Gastroesophageal sphincter (tissue), 4 donors: ENCODE data around the gene IFTAP. TPM values are rescaled to one million over a fixed set of nuclear protein-coding genes. Genes with fewer than 3 reads are reported as not detected.

Source experiments
- ATAC-seq: fragments of 150-250 bp; one replicate; pipeline ENCODE4 v1.9.1; 2016; ENCODE audit warnings: mild to moderate bottlenecking, moderate library complexity
- H3K27ac ChIP-seq, 4 donors: fragments of 200-600 bp; sonication (generic) in 3 of 4; 1 replicate in 3 of 4; 2 replicates in 1 of 4; pipeline ENCODE4 v1.5.1; 2016 to 2019
- H3K27me3 ChIP-seq: fragments of 200-600 bp; sonication (generic); one replicate; pipeline ENCODE4 v1.5.1; 2019
- H3K36me3 ChIP-seq, 2 donors: fragments of 200-600 bp; sonication (generic); one replicate each; pipeline ENCODE4 v1.5.1; 2019; ENCODE audit warnings: control low read depth in 1 of 2
- H3K4me1 ChIP-seq, 3 donors: fragments of 200-600 bp; sonication (generic); 1 replicate in 2 of 3; 2 replicates in 1 of 3; pipeline ENCODE4 v1.5.1; 2016 to 2019; ENCODE audit warnings: control low read depth in 2 of 3
- H3K4me3 ChIP-seq, 2 donors: fragments of 200-600 bp; sonication (generic); one replicate each; pipeline ENCODE4 v1.5.1; 2019; ENCODE audit warnings: mild to moderate bottlenecking in 1 of 2, moderate library complexity in 1 of 2
- H3K9me3 ChIP-seq, 3 donors: fragments of 200-600 bp; sonication (generic); one replicate each; pipeline ENCODE4 v1.5.1; 2017 to 2019; ENCODE audit warnings: control low read depth in 2 of 3
- EP300 ChIP-seq: sonication (generic); formaldehyde crosslinking; IDR thresholded peaks from one replicate; pipeline ENCODE4 v1.6.1; 2017; ENCODE audit warnings: antibody characterized with exemption, mild to moderate bottlenecking
- POLR2A ChIP-seq, 2 donors: fragments of 450-650 bp; IDR thresholded peaks; one replicate each; pipeline ENCODE4 v1.6.1; 2017; ENCODE audit warnings: antibody characterized with exemption in 2 of 2, mild to moderate bottlenecking in 2 of 2, moderate library complexity in 1 of 2
- POLR2AphosphoS5 ChIP-seq: sonication (generic); formaldehyde crosslinking; IDR thresholded peaks from one replicate; pipeline ENCODE4 v1.6.1; 2017; ENCODE audit warnings: antibody characterized with exemption
- WGBS, 2 donors: methylation state at CpG; one replicate each; pipeline ENCODE4 v1.1.5; 2018; ENCODE audit warnings: low coverage in 1 of 2; 5-methylcytosine and 5-hydroxymethylcytosine counted together
- total RNA-seq, 4 donors: library from RNA; depleted of rRNA; stranded (reverse); fragments of >200 nt; gene quantifications; one replicate each; pipeline ENCODE4 v1.1.0, GENCODE V29; 2016
- TF ChIP-seq, protein P1 (sequence below), 4 experiments: fragments of 200-600 bp in 2 of 4; fragments of 450-650 bp in 2 of 4; sonication (generic) in 1 of 4; IDR thresholded peaks; one replicate each; pipeline ENCODE4 v1.5.1; 2017 to 2019; ENCODE audit warnings: antibody characterized with exemption in 4 of 4, mild to moderate bottlenecking in 2 of 4, moderate library complexity in 2 of 4

IFTAP gene
- total RNA-seq, 4 donors from 2014 or later: 24.8 to 44.5 (median 33.2) TPM

DNA sequence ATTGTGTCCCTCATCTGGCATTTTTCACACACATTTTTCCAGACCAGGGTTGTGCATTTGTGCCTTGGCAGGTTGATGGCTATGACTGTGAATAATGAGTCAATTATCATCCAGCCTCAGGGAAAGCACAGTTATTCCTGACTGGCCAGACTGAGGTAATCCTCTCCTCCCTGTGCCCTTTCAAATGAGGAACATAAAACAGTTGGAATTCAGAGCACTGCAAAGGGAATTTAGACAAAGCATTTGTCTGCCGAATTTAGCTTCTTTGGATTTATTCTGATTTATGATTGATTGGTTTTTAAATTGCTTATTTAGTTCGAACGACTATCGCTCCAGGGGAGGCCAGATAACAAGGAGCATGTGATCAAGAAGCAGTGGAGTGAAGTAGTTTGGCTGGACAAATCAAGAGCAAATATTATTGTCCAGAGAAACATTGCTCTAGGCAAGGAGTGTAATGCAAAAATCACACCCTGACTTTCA is 34.5 kb downstream of the IFTAP start:
- no peak overlapping the region for H3K4me3 ChIP-seq
- no peaks in the 10 kb centered on the region for H3K27me3 ChIP-seq
- no peak for TF ChIP-seq EP300
- TF ChIP-seq POLR2A (IDR thresholded peaks at IDR 0.05): no peak
- TF ChIP-seq, protein P1, sequence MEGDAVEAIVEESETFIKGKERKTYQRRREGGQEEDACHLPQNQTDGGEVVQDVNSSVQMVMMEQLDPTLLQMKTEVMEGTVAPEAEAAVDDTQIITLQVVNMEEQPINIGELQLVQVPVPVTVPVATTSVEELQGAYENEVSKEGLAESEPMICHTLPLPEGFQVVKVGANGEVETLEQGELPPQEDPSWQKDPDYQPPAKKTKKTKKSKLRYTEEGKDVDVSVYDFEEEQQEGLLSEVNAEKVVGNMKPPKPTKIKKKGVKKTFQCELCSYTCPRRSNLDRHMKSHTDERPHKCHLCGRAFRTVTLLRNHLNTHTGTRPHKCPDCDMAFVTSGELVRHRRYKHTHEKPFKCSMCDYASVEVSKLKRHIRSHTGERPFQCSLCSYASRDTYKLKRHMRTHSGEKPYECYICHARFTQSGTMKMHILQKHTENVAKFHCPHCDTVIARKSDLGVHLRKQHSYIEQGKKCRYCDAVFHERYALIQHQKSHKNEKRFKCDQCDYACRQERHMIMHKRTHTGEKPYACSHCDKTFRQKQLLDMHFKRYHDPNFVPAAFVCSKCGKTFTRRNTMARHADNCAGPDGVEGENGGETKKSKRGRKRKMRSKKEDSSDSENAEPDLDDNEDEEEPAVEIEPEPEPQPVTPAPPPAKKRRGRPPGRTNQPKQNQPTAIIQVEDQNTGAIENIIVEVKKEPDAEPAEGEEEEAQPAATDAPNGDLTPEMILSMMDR (IDR thresholded peaks at IDR 0.05): no peak
- TF ChIP-seq POLR2AphosphoS5: no peak
- H3K4me1 ChIP-seq: peaks cover 0 to 12% (median 3%) of the 10 kb centered on the region in 3 donors
- H3K9me3 ChIP-seq: no peaks in the 10 kb centered on the region
- WGBS, 2 donors: 2 to 26% methylated on average over 4 of the region's 4 CpGs
- no peaks in the 10 kb centered on the region for H3K36me3 ChIP-seq
- no peak overlapping the region for H3K27ac ChIP-seq
- no peak for ATAC-seq

DNA sequence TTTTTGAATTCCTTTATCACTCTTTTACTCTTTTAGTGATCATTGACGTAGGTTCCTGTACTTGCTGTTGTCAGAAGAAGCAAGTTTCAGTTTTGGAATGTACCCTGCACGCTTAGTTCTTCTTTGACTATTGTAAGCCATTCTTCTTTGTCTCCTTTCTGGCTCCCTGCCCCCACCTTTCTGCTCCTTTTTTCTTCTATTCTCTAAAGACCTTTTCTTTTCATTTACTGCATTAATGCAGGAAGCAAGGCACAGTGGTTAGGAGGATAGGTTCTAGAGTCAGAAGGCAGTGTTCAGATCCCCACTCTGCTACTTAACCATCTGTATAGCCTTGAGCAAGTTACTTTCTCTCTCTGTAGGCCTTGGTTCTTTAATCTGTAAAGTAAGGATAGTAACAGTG is 37.5 kb downstream of the IFTAP start:
- no peaks in the 10 kb centered on the region for H3K27me3 ChIP-seq
- H3K27ac ChIP-seq: no peak overlapping the region
- no peak for ATAC-seq
- TF ChIP-seq EP300 (no peak), POLR2A (IDR thresholded peaks at IDR 0.05) (no peak), POLR2AphosphoS5 (no peak)
- TF ChIP-seq, protein P1 (IDR thresholded peaks at IDR 0.05): no peak
- peaks cover 0 to 5% of the 10 kb centered on the region in 2 donors for H3K36me3 ChIP-seq
- peaks cover 0 to 27% (median 3%) of the 10 kb centered on the region in 3 donors for H3K4me1 ChIP-seq
- 50 to 76% methylated on average over 2 of the region's 2 CpGs for WGBS, 2 donors
- no peak overlapping the region for H3K4me3 ChIP-seq
- no peaks in the 10 kb centered on the region for H3K9me3 ChIP-seq

DNA sequence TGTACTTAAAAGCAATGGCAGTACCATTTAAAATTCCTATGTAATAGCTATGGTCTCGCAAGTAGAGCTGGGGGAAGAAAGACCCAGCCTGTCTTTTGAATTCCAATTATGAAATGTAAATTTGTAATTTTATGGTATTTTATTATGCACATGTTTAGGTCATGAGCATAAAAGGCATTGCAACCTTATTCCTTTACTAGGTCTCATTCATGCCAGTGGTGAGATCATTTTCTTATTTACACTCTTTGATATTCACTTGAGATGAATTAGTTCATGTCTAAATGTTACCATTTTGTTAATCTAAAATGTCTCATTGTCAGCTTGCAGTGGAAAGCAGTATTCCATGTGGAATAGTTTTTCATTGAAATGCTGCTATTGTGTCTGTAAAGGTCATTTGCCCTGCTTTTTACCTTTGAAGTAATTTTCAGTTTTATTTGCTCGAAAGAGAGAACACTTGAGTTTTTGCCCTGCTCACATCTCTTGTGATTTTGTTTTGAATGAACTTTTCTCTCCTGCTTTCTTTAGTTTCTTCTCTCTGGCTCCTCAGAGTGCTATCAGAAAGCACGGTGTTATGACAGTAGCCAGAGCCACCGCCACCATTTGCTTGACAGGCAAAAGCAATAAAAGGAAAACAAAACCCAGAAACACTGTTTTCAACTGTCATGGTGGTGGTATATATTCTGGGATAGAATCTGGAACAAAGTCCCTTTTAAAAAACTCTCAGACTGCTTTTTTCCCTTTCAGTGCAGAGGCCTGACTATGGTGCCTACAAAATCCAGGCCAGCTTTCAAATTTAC is 41.0 kb downstream of the IFTAP start:
- H3K4me1 ChIP-seq: peaks cover 0 to 28% (median 0%) of the 10 kb centered on the region in 3 donors
- no peak for ATAC-seq
- H3K27ac ChIP-seq: peak overlapping the region in 2 of 4 donors; percentile 24 to 58
- H3K27me3 ChIP-seq: no peaks in the 10 kb centered on the region
- H3K9me3 ChIP-seq: no peaks in the 10 kb centered on the region
- WGBS, 2 donors: 64 to 68% methylated on average over 2 to 4 of the region's 4 CpGs
- no peak for TF ChIP-seq POLR2AphosphoS5
- TF ChIP-seq, protein P1 (IDR thresholded peaks at IDR 0.05): no peak
- no peak for TF ChIP-seq EP300
- TF ChIP-seq POLR2A (IDR thresholded peaks at IDR 0.05): no peak
- H3K36me3 ChIP-seq: peaks cover 0 to 5% of the 10 kb centered on the region in 2 donors
- H3K4me3 ChIP-seq: no peak overlapping the region

DNA sequence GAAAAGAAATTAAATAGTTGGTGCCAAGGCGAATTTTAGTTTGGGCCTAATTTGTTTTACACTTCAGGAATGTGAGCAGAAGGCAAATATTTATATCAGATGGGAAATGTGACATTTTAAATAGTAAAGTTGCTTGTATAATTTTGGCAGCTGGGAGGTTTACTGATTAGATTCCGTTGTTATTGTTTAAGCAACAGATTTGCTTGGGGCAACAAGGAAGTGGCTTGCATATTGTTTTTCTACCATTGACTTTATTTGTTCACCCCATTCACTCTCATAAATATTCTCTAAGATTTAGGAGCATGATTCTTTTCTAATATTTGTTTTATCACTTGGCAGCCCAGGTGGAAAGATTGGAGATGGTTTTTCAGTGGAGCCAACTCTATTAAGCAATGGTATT is 44.3 kb downstream of the IFTAP start:
- Histone ChIP-seq H3K36me3 (peaks cover 0 to 5% of the 10 kb centered on the region in 2 donors), H3K4me1 (peaks cover 0 to 28% (median 0%) of the 10 kb centered on the region in 3 donors), H3K27me3 (no peaks in the 10 kb centered on the region), H3K9me3 (no peaks in the 10 kb centered on the region), H3K27ac (peak overlapping the region in 1 of 4 donors; percentile 12), H3K4me3 (no peak overlapping the region)
- TF ChIP-seq EP300 (no peak), POLR2AphosphoS5 (no peak), POLR2A (IDR thresholded peaks at IDR 0.05) (no peak)
- TF ChIP-seq, protein P1 (IDR thresholded peaks at IDR 0.05): no peak
- 48 to 54% methylated on average over 2 of the region's 2 CpGs for WGBS, 2 donors
- no peak for ATAC-seq
